WERI-Rb-1 (cell line): ENCODE measurements around the gene FBXL12.
A peak's percentile ranks its signal among the peaks of the same experiment; 100 is the strongest.

Source experiments
- DNase-seq: peaks from one replicate; pipeline ENCODE4 v3.0.0-alpha.2; 2020
- H3K27ac ChIP-seq: fragments of 250-450 bp; sonication (Bioruptor Pico); 2 replicates; pipeline ENCODE4 v1.5.1; 2020; ENCODE audit warnings: mild to moderate bottlenecking, moderate library complexity
- H3K27me3 ChIP-seq: fragments of 250-450 bp; sonication (Bioruptor Pico); 2 replicates; pipeline ENCODE4 v1.5.1; 2021; ENCODE audit warnings: mild to moderate bottlenecking, low read depth, moderate library complexity; ENCODE audit not compliant: insufficient read depth, severe bottlenecking
- H3K36me3 ChIP-seq: fragments of 250-450 bp; sonication (Bioruptor Pico); 2 replicates; pipeline ENCODE4 v1.5.1; 2020; ENCODE audit warnings: mild to moderate bottlenecking, moderate library complexity
- H3K4me3 ChIP-seq: 2 replicates; pipeline ENCODE4 v1.5.1; 2011; ENCODE audit warnings: low read depth, mild to moderate bottlenecking, control low read depth, low read length
- H3K9me3 ChIP-seq: fragments of 250-450 bp; sonication (Bioruptor Pico); 2 replicates; pipeline ENCODE4 v1.5.1; 2021; ENCODE audit warnings: mild to moderate bottlenecking, moderate library complexity; ENCODE audit not compliant: severe bottlenecking
- CTCF ChIP-seq: IDR thresholded peaks from 2 replicates; pipeline ENCODE4 v1.5.1; 2011; ENCODE audit warnings: low read depth, mild to moderate bottlenecking, control low read depth, inconsistent platforms, low read length

The FBXL12 gene

GRCh38 chr19:9806803-9807202, 12.1 kb downstream of the FBXL12 start:
- DNase-seq = no peak
- Histone ChIP-seq H3K9me3 (no peaks in the 10 kb centered on the region), H3K36me3 (peaks cover 31% of the 10 kb centered on the region), H3K27me3 (no peaks in the 10 kb centered on the region), H3K27ac (no peak overlapping the region), H3K4me3 (no peak overlapping the region)
- TF ChIP-seq CTCF = no peak

- Histone ChIP-seq H3K27me3 (no peaks in the 10 kb centered on the region), H3K27ac (no peak overlapping the region), H3K36me3 (no peaks in the 10 kb centered on the region), H3K9me3 (no peaks in the 10 kb centered on the region), H3K4me3 (no peak overlapping the region)
- DNase-seq = no peak
- no peak for TF ChIP-seq CTCF
Measured at GRCh38 chr19:9801976-9802375, 16.9 kb downstream of the FBXL12 start.

GRCh38 chr19:9799162-9799561, 19.7 kb downstream of the FBXL12 start:
- TF ChIP-seq CTCF = no peak

GRCh38 chr19:9797871-9798270, 21.0 kb downstream of the FBXL12 start:
- no peak for DNase-seq
- no peak overlapping the region for H3K27ac ChIP-seq
- H3K9me3 ChIP-seq = no peaks in the 10 kb centered on the region
- H3K27me3 ChIP-seq = no peaks in the 10 kb centered on the region
- no peak overlapping the region for H3K4me3 ChIP-seq
- H3K36me3 ChIP-seq = no peaks in the 10 kb centered on the region; the same call in 1 of the 2 replicates
- no peak for TF ChIP-seq CTCF

More at GRCh38 chr19:9799162-9799561, 19.7 kb downstream of the FBXL12 start:
- no peaks in the 10 kb centered on the region for H3K36me3 ChIP-seq
- no peak overlapping the region for H3K4me3 ChIP-seq
- H3K9me3 ChIP-seq = no peaks in the 10 kb centered on the region
- no peak for DNase-seq
- H3K27me3 ChIP-seq = no peaks in the 10 kb centered on the region
- H3K27ac ChIP-seq = no peak overlapping the region

GRCh38 chr19:9796113-9796773, 22.6 kb downstream of the FBXL12 start:
- Histone ChIP-seq H3K4me3 (no peak overlapping the region), H3K9me3 (no peaks in the 10 kb centered on the region), H3K36me3 (no peaks in the 10 kb centered on the region; the same call in 1 of the 2 replicates), H3K27me3 (no peaks in the 10 kb centered on the region), H3K27ac (no peak overlapping the region)
- DNase-seq = peak; percentile 85
- peak; percentile 92 for TF ChIP-seq CTCF

GRCh38 chr19:9793071-9793591, 25.7 kb downstream of the FBXL12 start:
- Histone ChIP-seq H3K36me3 (no peaks in the 10 kb centered on the region; the same call in 1 of the 2 replicates), H3K4me3 (peak overlapping the region; percentile 93), H3K27ac (peak overlapping the region; percentile 80), H3K9me3 (no peaks in the 10 kb centered on the region), H3K27me3 (no peaks in the 10 kb centered on the region)
- TF ChIP-seq CTCF = no peak
- peak; percentile 63 for DNase-seq
